ENCODE results near the gene PCOLCE2. TPM values are rescaled to one million over a fixed set of nuclear protein-coding genes. Genes with fewer than 3 reads are reported as not detected.

The PCOLCE2 gene
- total RNA-seq, 1 experiment from 2014 or later: 4.4 TPM

DNA sequence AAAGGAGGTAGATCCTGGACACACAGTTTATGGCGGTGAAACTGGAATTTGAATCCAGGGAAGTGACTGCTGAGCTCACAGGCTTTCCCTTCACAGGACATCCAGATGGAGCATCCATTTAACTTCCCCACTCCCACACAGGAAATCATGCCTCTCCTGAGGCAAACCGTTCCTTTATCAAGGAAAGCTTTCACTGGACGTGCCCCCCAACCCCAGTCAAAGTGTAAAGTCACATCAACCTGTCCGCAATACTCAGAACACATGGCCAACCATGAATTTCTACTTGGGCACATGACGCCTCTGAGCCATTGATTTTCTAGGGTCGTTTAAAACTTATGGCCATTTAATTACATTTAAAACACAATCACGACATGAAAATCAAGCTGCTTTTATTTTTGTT is 2.9 kb downstream of the PCOLCE2 start:
- peaks cover 11 to 28% of the 10 kb centered on the region in 2 experiments; a peak in 3 of 4 replicates for H3K4me1 ChIP-seq (ENCODE audit: control insufficient read depth in 1 of 2, insufficient read depth in 2 of 2, low read length in 2 of 2)
- H3K36me3 ChIP-seq (ENCODE audit: control insufficient read depth in 1 of 2, insufficient read depth in 2 of 2, low read length in 2 of 2): no peaks in the 10 kb centered on the region
- no peaks in the 10 kb centered on the region for H3K9me2 ChIP-seq (ENCODE audit: insufficient read depth)
- no peaks in the 10 kb centered on the region for H3K79me2 ChIP-seq (ENCODE audit: insufficient read depth, low read length)
- H3K27ac ChIP-seq (ENCODE audit: low read depth, low read length): no peak overlapping the region
- no peaks in the 10 kb centered on the region for H4K20me1 ChIP-seq (ENCODE audit: insufficient read depth)
- intact Hi-C loops (cut with micrococcal nuclease): no loop called here
- ChIA-PET RAD21 (ENCODE audit: low non-redundant PET in 1 of 2, low total read pairs in 2 of 2, uncharacterized antibody in 2 of 2, unreplicated experiment in 2 of 2) (no interaction called here), CTCF (no interaction called here), POLR2A (no interaction called here)
- no peak overlapping the region for H2AFZ ChIP-seq (ENCODE audit: low read depth, low read length, poor library complexity, severe bottlenecking)
- H3K4me2 ChIP-seq (ENCODE audit: low read length): no peak overlapping the region
- DNase-seq (ENCODE audit: low read depth, low spot score) (no peak), ATAC-seq (no peak)
- TF ChIP-seq RAD21 (IDR thresholded peaks at IDR 0.05; ENCODE audit: low read depth): no peak
- TF ChIP-seq ZNF274 (IDR thresholded peaks at IDR 0.05; ENCODE audit: low read depth, low read length): no peak
- TF ChIP-seq, protein P1, sequence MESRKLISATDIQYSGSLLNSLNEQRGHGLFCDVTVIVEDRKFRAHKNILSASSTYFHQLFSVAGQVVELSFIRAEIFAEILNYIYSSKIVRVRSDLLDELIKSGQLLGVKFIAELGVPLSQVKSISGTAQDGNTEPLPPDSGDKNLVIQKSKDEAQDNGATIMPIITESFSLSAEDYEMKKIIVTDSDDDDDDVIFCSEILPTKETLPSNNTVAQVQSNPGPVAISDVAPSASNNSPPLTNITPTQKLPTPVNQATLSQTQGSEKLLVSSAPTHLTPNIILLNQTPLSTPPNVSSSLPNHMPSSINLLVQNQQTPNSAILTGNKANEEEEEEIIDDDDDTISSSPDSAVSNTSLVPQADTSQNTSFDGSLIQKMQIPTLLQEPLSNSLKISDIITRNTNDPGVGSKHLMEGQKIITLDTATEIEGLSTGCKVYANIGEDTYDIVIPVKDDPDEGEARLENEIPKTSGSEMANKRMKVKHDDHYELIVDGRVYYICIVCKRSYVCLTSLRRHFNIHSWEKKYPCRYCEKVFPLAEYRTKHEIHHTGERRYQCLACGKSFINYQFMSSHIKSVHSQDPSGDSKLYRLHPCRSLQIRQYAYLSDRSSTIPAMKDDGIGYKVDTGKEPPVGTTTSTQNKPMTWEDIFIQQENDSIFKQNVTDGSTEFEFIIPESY (IDR thresholded peaks at IDR 0.05; ENCODE audit: extremely low read depth, insufficient replicate concordance, low read length): no peak
- no peak for TF ChIP-seq EGR1 (IDR thresholded peaks at IDR 0.05; ENCODE audit: low read depth)
- no peak for TF ChIP-seq CEBPB (IDR thresholded peaks at IDR 0.05; ENCODE audit: low read depth)
- TF ChIP-seq YY1 (IDR thresholded peaks at IDR 0.05; ENCODE audit: extremely low read depth, insufficient replicate concordance, low read depth, low read length): no peak
- TF ChIP-seq CBX3 (IDR thresholded peaks at IDR 0.05; ENCODE audit: low read depth): no peak
- TF ChIP-seq SP1 (IDR thresholded peaks at IDR 0.05; ENCODE audit: low read depth): no peak
- TF ChIP-seq SIN3A (IDR thresholded peaks at IDR 0.05; ENCODE audit: low read depth): no peak
- no peak for TF ChIP-seq ATF3 (IDR thresholded peaks at IDR 0.05)
- no peak for TF ChIP-seq POLR2A (IDR thresholded peaks at IDR 0.05; ENCODE audit: borderline replicate concordance, extremely low read depth, insufficient read depth, insufficient read length)
- TF ChIP-seq TCF7L2 (IDR thresholded peaks at IDR 0.05; ENCODE audit: borderline replicate concordance, extremely low read depth, insufficient read depth, insufficient read length): no peak
- TF ChIP-seq, protein P2, sequence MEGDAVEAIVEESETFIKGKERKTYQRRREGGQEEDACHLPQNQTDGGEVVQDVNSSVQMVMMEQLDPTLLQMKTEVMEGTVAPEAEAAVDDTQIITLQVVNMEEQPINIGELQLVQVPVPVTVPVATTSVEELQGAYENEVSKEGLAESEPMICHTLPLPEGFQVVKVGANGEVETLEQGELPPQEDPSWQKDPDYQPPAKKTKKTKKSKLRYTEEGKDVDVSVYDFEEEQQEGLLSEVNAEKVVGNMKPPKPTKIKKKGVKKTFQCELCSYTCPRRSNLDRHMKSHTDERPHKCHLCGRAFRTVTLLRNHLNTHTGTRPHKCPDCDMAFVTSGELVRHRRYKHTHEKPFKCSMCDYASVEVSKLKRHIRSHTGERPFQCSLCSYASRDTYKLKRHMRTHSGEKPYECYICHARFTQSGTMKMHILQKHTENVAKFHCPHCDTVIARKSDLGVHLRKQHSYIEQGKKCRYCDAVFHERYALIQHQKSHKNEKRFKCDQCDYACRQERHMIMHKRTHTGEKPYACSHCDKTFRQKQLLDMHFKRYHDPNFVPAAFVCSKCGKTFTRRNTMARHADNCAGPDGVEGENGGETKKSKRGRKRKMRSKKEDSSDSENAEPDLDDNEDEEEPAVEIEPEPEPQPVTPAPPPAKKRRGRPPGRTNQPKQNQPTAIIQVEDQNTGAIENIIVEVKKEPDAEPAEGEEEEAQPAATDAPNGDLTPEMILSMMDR (IDR thresholded peaks at IDR 0.05 in 2 of 3, conservative IDR thresholded peaks at IDR 0.05 in 1 of 3; ENCODE audit: borderline replicate concordance in 1 of 3, insufficient read depth in 1 of 3, low read depth in 2 of 3, low read length in 2 of 3): no peak
- TF ChIP-seq, protein P3, sequence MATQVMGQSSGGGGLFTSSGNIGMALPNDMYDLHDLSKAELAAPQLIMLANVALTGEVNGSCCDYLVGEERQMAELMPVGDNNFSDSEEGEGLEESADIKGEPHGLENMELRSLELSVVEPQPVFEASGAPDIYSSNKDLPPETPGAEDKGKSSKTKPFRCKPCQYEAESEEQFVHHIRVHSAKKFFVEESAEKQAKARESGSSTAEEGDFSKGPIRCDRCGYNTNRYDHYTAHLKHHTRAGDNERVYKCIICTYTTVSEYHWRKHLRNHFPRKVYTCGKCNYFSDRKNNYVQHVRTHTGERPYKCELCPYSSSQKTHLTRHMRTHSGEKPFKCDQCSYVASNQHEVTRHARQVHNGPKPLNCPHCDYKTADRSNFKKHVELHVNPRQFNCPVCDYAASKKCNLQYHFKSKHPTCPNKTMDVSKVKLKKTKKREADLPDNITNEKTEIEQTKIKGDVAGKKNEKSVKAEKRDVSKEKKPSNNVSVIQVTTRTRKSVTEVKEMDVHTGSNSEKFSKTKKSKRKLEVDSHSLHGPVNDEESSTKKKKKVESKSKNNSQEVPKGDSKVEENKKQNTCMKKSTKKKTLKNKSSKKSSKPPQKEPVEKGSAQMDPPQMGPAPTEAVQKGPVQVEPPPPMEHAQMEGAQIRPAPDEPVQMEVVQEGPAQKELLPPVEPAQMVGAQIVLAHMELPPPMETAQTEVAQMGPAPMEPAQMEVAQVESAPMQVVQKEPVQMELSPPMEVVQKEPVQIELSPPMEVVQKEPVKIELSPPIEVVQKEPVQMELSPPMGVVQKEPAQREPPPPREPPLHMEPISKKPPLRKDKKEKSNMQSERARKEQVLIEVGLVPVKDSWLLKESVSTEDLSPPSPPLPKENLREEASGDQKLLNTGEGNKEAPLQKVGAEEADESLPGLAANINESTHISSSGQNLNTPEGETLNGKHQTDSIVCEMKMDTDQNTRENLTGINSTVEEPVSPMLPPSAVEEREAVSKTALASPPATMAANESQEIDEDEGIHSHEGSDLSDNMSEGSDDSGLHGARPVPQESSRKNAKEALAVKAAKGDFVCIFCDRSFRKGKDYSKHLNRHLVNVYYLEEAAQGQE (IDR thresholded peaks at IDR 0.05; ENCODE audit: low read depth): no peak
- no peak for TF ChIP-seq SRF (IDR thresholded peaks at IDR 0.05; ENCODE audit: low read depth)
- TF ChIP-seq POLR2AphosphoS5 (IDR thresholded peaks at IDR 0.05; ENCODE audit: low read depth, low read length): no peak
- no peak for TF ChIP-seq ELF1 (IDR thresholded peaks at IDR 0.05; ENCODE audit: borderline replicate concordance, low read depth)
- TF ChIP-seq ZFX (IDR thresholded peaks at IDR 0.05): no peak
- no peak for TF ChIP-seq MAX (IDR thresholded peaks at IDR 0.05)
- no peak for TF ChIP-seq EZH2phosphoT487 (IDR thresholded peaks at IDR 0.05; ENCODE audit: borderline replicate concordance)
- no peak overlapping the region for H3K9ac ChIP-seq (ENCODE audit: low read length)
- H3K27me3 ChIP-seq (ENCODE audit: insufficient read depth, low read length): no peaks in the 10 kb centered on the region
- H3K9me3 ChIP-seq (ENCODE audit: control insufficient read depth in 1 of 2, insufficient read depth in 1 of 2, low read depth in 1 of 2, low read length in 2 of 2): no peaks in the 10 kb centered on the region
- BruUV-seq (replicated peaks): no TSS peak
- H3K4me3 ChIP-seq (replicated peaks in 1 of 2; ENCODE audit: low read depth in 1 of 2, low read length in 2 of 2): no peak overlapping the region

Data from HCT116 (cell line).